ENCODE results near the gene CNBD2.
"Not testable (repeated sequence)": the region's sequence is repeated elsewhere in the genome, so short reads cannot be mapped to it uniquely, and the experiment has no call there.

The CNBD2 gene

DNA sequence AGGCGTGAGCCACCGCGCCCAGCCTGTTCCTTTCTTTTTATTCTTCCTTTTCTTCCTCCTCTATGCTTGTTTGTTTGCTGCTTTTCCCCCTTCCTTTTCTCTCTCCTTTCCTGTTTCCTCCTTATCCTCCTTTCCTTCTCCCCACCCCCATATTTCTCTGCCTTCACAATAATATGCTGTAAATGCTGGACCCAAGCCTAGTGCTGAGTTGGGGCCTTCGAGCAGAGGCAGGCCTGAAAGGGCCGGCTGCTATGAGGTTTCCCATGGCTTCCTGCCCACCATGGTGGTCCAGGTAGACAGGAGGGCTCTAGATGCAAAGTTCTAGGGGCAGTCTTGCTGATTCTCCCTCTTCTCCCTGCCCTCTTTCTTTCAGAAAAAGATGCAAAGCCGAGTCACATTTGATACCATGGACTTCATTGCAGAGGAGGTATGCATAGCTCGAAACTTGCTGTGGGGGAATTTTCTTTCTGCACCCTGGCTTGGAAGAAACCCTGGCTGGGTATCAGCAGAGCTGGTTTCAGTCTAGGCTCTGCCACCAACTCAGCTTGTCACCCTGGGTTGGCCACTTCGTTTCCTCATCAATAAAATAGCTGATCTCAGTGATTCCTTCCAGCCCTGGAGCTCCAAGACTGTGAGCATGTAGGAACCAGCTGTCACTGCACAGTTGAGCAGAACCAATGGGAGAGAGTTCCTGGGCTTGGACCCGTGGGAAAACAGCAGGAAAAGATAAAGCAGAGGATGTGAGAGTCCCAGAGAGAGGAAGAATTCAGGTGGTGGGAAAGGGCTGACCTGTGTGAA, 7.4 kb downstream of the CNBD2 start:
- DNase-seq, result no peak

DNA sequence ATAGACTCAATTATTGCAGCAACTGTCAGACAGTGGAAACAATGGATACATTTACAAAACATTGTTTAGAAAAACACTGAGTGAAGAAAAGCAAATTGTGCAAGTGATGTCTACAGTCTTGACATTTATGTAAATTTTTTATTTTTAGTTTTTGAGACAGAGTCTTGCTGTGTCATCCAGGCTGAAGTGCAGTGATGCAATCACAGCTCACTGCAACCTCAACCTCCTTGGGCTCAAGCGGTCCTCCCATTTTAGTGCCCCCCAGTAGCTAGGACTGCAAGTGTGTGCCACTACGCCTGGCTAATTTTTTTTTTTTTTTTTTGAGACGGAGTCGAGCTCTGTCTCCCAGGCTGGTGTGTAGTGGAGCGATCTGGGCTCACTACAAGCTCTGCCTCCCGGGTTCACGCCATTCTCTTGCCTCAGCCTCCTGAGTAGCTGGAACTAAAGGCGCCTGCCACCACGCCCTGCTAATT, 9.7 kb downstream of the CNBD2 start:
- no peak for DNase-seq

- no peak for DNase-seq
These were observed 11.2 kb downstream of the CNBD2 start for GRCh38 chr20:35979544-35979943.

DNA sequence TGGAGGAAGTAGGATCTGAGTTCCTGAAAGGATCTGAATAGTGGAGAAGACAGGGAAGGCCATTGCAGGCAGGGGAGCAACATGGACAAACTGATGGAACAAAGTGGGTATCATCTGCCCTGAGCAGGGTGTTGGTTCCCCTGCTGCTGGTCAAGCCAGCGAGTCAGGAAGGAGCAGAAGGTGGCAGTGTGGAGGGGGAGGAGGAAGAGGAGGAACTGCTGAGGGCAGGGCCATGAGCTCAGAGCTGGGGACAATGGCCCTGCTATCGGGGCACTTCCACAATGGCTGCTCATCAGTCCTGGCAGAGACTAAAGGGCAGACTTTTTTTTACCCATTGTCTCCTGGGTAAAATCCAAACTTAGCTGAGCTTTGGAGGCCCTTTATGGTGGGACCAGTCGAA, 13.6 kb downstream of the CNBD2 start:
- DNase-seq, result no peak

DNA sequence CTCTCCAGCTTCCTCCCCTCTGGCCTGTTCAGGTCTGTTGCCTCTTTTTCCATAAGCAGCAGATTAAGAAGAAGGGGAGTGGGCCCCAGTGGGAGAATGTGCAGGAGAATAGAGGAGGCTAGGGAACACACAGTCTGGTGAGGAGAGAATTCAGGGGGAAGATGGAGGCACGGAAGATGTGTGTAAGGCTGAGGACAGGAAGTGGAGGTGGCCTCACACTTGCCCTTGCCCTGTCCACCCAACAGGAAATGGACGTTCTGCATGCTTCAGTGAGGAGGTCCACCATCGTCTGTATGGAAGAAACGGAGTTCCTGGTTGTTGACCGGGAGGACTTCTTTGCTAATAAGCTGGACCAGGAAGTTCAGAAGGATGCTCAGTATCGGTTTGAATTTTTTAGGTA, 16.0 kb downstream of the CNBD2 start:
- no peak for DNase-seq

DNA sequence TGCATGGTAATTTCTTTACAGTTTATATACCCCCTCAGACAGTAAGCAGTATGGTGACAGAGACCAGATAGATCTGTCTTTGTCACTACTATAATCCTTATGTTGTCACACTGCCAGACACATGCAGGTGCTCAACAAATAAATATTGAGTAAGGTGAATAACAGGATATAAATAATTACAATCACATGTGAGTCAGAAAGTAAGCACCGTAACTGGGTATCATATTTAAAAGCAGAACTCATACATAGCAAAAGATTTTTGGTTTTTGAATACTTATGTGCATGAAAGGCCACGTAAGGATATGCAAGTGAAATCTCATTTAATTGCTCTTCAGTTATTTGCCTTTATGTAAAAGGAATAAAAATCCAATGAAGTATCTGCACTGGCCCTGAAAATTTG, 17.4 kb downstream of the CNBD2 start:
- DNase-seq, result no peak

DNA sequence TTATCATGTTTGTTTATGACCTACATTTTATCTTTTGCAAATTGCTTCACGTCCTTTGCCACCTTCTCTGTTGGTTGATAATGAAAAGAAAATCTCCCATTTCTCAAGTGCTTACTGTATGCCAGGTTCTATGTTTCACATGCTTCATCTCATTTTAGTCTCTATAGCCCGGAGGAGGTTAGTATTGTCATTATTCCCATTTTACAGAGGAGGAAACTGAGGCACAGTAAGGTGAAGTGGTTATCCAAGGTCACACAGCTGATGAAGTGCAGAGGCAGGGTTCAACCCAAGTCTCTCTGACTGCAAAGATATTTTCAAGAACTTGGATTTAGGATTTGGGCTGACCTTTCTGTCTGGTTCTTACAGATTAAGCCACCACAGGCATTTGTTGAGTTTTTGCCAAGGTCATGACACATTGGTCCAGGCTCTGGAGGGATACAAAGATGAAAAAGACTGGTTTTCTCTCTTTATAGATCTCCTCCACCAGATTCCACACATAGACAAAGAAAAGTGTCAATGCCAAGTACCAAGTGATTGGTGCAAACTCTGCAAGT, 20.6 kb downstream of the CNBD2 start:
- DNase-seq, result no peak

- no peak for DNase-seq
These were observed 22.9 kb downstream of the CNBD2 start for GRCh38 chr20:35991142-35991771.

DNA sequence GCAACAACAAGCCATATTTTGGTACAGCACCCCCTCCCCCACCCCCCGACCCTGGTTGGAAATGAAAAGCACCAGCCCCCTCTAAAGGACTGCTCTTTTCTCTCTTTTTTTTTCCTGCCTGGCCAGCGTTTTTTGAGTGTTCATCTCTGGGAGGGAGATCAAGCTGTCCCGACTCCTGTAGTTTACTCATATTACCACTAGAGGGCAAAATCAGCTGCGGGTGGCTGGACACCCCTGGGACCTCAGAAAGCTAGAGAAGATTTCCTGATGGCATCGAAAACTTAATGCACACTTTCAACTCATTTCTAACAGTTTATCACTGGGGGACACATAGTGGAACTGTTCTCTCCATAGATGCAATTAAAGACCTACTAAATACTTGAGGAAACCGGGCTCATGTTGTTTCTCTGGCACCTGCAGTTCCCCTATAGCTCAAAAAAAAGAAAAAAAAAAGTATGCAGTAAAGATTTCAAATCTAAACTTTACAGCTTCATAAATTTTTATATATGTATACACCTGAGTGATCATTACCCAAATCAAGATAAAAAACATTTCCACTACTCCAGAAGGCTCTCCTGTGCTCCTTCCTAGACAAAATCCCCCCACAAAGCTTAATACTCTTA, 24.4 kb downstream of the CNBD2 start:
- DNase-seq, result peak; percentile 60

GRCh38 chr20:35994994-35995453, 26.6 kb downstream of the CNBD2 start:
- DNase-seq, result peak; percentile 84

- DNase-seq, result not testable (repeated sequence)
These were observed 28.1 kb downstream of the CNBD2 start for GRCh38 chr20:35996492-35996891.

DNA sequence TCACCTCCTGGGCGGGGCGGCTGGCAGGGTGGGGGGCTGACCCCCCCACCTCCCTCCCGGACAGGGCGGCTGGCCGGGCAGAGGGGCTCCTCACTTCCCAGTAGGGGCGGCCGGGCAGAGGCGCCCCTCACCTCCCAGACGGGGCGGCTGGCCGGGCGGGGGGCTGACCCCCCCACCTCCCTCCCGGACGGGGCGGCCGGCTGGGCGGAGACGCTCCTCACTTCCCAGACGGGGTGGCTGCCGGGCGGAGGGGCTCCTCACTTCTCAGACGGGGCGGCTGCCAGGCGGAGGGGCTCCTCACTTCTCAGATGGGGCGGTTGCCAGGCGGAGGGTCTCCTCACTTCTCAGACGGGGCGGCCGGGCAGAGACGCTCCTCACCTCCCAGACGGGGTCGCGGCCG, 32.9 kb downstream of the CNBD2 start:
- DNase-seq, result not testable (repeated sequence)

- DNase-seq, result no peak
These were observed 34.5 kb downstream of the CNBD2 start for GRCh38 chr20:36002855-36003254.

GRCh38 chr20:36004045-36004444, 35.7 kb downstream of the CNBD2 start:
- no peak for DNase-seq

- no peak for DNase-seq
These were observed 40.2 kb downstream of the CNBD2 start for GRCh38 chr20:36008461-36009035.

DNA sequence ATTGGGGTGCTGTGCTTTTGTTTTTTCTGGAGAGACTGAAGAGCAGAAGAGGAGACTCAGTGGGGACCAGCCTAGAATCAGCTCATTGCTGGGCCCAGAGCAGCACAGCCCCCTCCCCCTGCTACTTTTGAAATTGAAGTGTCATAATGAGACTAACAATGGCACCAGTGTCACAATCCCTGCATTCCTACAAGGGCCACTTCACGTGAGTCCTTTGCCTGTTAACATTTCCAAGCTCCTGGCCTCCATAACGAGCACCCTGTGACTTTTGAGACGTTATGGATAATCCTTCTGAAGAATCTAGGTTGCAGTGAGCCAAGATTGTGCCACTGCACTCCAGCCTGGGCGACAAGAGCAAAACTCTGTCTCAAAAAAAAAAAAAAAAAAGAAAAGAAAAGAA, 41.7 kb downstream of the CNBD2 start:
- no peak for DNase-seq

DNA sequence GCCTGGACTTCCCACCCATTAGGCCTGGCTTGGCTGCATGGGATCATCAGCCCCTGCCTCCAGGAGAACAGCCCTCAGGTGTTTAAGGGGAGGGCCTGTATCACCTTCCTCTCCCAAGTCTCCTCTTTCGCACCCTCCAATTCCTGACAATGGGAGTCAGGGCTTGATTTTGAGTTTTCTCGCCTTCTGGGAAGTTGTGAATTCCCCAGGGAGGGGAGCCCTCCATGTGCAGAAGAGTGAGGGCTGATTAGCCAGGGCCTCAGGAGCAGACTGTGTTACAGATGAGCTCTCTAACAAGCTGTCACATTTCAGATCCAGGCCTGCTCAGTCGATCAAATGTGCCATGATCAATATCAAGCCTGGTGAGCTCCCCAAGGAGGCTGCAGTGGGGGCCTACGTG, 42.4 kb downstream of the CNBD2 start:
- DNase-seq, result no peak

GRCh38 chr20:36015806-36016403, 47.5 kb downstream of the CNBD2 start:
- no peak for DNase-seq

GRCh38 chr20:36017048-36017951, 48.9 kb downstream of the CNBD2 start:
- peak; percentile 51 for DNase-seq

- no peak for DNase-seq
These were observed 50.0 kb downstream of the CNBD2 start for GRCh38 chr20:36018208-36018988.

DNA sequence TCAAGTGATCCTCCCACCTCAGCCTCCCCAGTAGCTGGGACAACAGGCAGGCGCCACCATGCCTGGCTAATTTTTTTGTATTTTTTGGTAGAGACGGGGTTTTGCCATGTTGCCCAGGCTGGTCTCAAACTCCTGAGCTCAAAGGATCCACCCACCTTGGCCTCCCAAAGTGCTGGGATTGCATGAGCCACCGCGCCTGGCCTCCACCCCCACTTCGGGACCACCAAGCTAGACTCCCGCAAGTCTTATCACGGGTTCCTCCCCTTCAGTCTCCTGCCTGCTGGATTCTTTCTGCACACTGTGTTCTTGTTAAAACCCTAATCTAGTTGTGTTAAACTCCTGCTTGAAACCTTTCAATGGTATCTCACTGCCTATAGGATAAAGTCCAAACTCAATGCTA, 57.7 kb downstream of the CNBD2 start:
- not testable (repeated sequence) for DNase-seq

All from right hindlimb (tissue), 1 donor.